SK-N-DZ (cell line): ENCODE measurements around the gene FAM193A.
"Not testable (repeated sequence)": the region's sequence is repeated elsewhere in the genome, so short reads cannot be mapped to it uniquely, and the experiment has no call there.

ENCODE experiments used
- DNase-seq: peaks from one replicate; pipeline ENCODE4 v3.0.0-alpha.2; 2015; ENCODE audit warnings: low spot score

The FAM193A gene

GRCh38 chr4:2648159-2648814, 111.8 kb downstream of the FAM193A start:
- DNase-seq, result no peak

- no peak for DNase-seq
Measured at GRCh38 chr4:2649604-2650114, 113.2 kb downstream of the FAM193A start.

GRCh38 chr4:2650276-2650675, 113.8 kb downstream of the FAM193A start:
- no peak for DNase-seq

- no peak for DNase-seq
Measured at GRCh38 chr4:2651546-2651945, 115.1 kb downstream of the FAM193A start.

GRCh38 chr4:2651998-2652397, 115.6 kb downstream of the FAM193A start:
- DNase-seq, result no peak

- no peak for DNase-seq
Measured at GRCh38 chr4:2652415-2653160, 116.1 kb downstream of the FAM193A start.

GRCh38 chr4:2660596-2661211, 124.3 kb downstream of the FAM193A start:
- DNase-seq, result no peak

GRCh38 chr4:2662598-2662997, 126.2 kb downstream of the FAM193A start:
- no peak for DNase-seq

GRCh38 chr4:2663275-2663674, 126.8 kb downstream of the FAM193A start:
- DNase-seq, result no peak

- DNase-seq, result no peak
Measured at GRCh38 chr4:2666722-2667247, 130.3 kb downstream of the FAM193A start.

- DNase-seq, result no peak
Measured at GRCh38 chr4:2667428-2667827, 131.0 kb downstream of the FAM193A start.

GRCh38 chr4:2671267-2671895, 134.9 kb downstream of the FAM193A start:
- DNase-seq, result no peak

- no peak for DNase-seq
Measured at GRCh38 chr4:2672082-2672481, 135.6 kb downstream of the FAM193A start.

- no peak for DNase-seq
Measured at GRCh38 chr4:2672700-2673099, 136.3 kb downstream of the FAM193A start.

- DNase-seq, result no peak
Measured at GRCh38 chr4:2673157-2673556, 136.7 kb downstream of the FAM193A start.

GRCh38 chr4:2679762-2680161, 143.3 kb downstream of the FAM193A start:
- DNase-seq, result not testable (repeated sequence)

GRCh38 chr4:2684486-2684885, 148.0 kb downstream of the FAM193A start:
- DNase-seq, result no peak

GRCh38 chr4:2685541-2685940, 149.1 kb downstream of the FAM193A start:
- no peak for DNase-seq

- DNase-seq, result no peak
Measured at GRCh38 chr4:2686379-2687265, 150.2 kb downstream of the FAM193A start.

GRCh38 chr4:2688281-2688680, 151.8 kb downstream of the FAM193A start:
- DNase-seq, result no peak

- DNase-seq, result no peak
Measured at GRCh38 chr4:2688697-2689096, 152.2 kb downstream of the FAM193A start.
